HG02623 (cell line): ENCODE data around the gene P3H2.
"Not testable (repeated sequence)": the region's sequence is repeated elsewhere in the genome, so short reads cannot be mapped to it uniquely, and the experiment has no call there.

ENCODE experiments used
- ATAC-seq: cut with Tn5 transposase; IDR thresholded peaks from one replicate; pipeline ENCODE4 v1.9.1; 2021; ENCODE audit warnings: moderate library complexity; ENCODE audit not compliant: unreplicated experiment

P3H2 gene

GRCh38 chr3:190120269-190121060 lies at the start of gene P3H2:
Gene P3H2, minus strand, starts transcription at chr3:190120897. Its CDS starts 166 bp downstream, at chr3:190120731.
- peak; percentile 52 for ATAC-seq

- ATAC-seq: peak; percentile 76
Observed at GRCh38 chr3:190169877-190170276, 49.2 kb upstream of the P3H2 start.

- ATAC-seq: peak; percentile 19
Observed at GRCh38 chr3:190169243-190169642, 48.5 kb upstream of the P3H2 start.

- ATAC-seq: no peak
Observed at GRCh38 chr3:190167936-190168680, 47.4 kb upstream of the P3H2 start.

- no peak for ATAC-seq
Observed at GRCh38 chr3:190166948-190167347, 46.3 kb upstream of the P3H2 start.

GRCh38 chr3:190165253-190165652 lies 44.6 kb upstream of the P3H2 start:
- ATAC-seq: no peak

GRCh38 chr3:190162013-190162412 lies 41.3 kb upstream of the P3H2 start:
- ATAC-seq: not testable (repeated sequence)

- ATAC-seq: no peak
Observed at GRCh38 chr3:190159902-190160435, 39.3 kb upstream of the P3H2 start.

- no peak for ATAC-seq
Observed at GRCh38 chr3:190158261-190158660, 37.6 kb upstream of the P3H2 start.

GRCh38 chr3:190155752-190156151 lies 35.1 kb upstream of the P3H2 start:
- ATAC-seq: no peak

- no peak for ATAC-seq
Observed at GRCh38 chr3:190150681-190151080, 30.0 kb upstream of the P3H2 start.

GRCh38 chr3:190149830-190150619 lies 29.3 kb upstream of the P3H2 start:
- not testable (repeated sequence) for ATAC-seq

- ATAC-seq: not testable (repeated sequence)
Observed at GRCh38 chr3:190144793-190145192, 24.1 kb upstream of the P3H2 start.

- ATAC-seq: no peak
Observed at GRCh38 chr3:190142041-190142440, 21.3 kb upstream of the P3H2 start.

GRCh38 chr3:190139365-190139764 lies 18.7 kb upstream of the P3H2 start:
- no peak for ATAC-seq

GRCh38 chr3:190132371-190132770 lies 11.7 kb upstream of the P3H2 start:
- ATAC-seq: no peak

GRCh38 chr3:190131329-190131728 lies 10.6 kb upstream of the P3H2 start:
- no peak for ATAC-seq

- ATAC-seq: no peak
Observed at GRCh38 chr3:190130696-190131095, 10.0 kb upstream of the P3H2 start.

GRCh38 chr3:190130037-190130436 lies 9.3 kb upstream of the P3H2 start:
- no peak for ATAC-seq

- ATAC-seq: no peak
Observed at GRCh38 chr3:190127797-190128196, 7.1 kb upstream of the P3H2 start.

- no peak for ATAC-seq
Observed at GRCh38 chr3:190127195-190127594, 6.5 kb upstream of the P3H2 start.
